HepG2 (cell line): Measurements from ENCODE around the gene NEDD4L. TPM values are rescaled to one million over a fixed set of nuclear protein-coding genes. Genes with fewer than 3 reads are reported as not detected.

Experiments used
- KLF13 ChIP-seq: sonication (generic); formaldehyde crosslinking; IDR thresholded peaks from 2 replicates; pipeline ENCODE4 v1.4.0; 2020; ENCODE audit warnings: mild to moderate bottlenecking, missing genetic modification reagents
- SP140L ChIP-seq: sonication (generic); formaldehyde crosslinking; IDR thresholded peaks from 2 replicates; pipeline ENCODE4 v1.4.0; 2020; ENCODE audit warnings: missing genetic modification reagents, borderline replicate concordance
- SSRP1 ChIP-seq: IDR thresholded peaks from 2 replicates; pipeline ENCODE4 v1.6.1; 2016; ENCODE audit warnings: control low read depth
- ZC3H4 ChIP-seq: sonication (generic); formaldehyde crosslinking; IDR thresholded peaks from 2 replicates; pipeline ENCODE4 v1.4.0; 2020; ENCODE audit warnings: missing genetic modification reagents, borderline replicate concordance
- ZFP36 ChIP-seq: fragments of 150-350 bp; IDR thresholded peaks from 2 replicates; pipeline ENCODE4 v1.6.1; 2018; ENCODE audit warnings: borderline replicate concordance, low read length, low read depth; ENCODE audit not compliant: partially characterized antibody
- ZNF430 ChIP-seq: sonication (generic); formaldehyde crosslinking; IDR thresholded peaks from 2 replicates; pipeline ENCODE4 v1.9.0; 2021; ENCODE audit warnings: mild to moderate bottlenecking, missing genetic modification reagents
- ZNF776 ChIP-seq: sonication (generic); formaldehyde crosslinking; IDR thresholded peaks from 2 replicates; pipeline ENCODE4 v1.4.0; 2020; ENCODE audit warnings: mild to moderate bottlenecking, missing genetic modification reagents
- ZNF788 ChIP-seq: sonication (generic); formaldehyde crosslinking; IDR thresholded peaks from 2 replicates; pipeline ENCODE4 v1.5.0; 2020; ENCODE audit warnings: mild to moderate bottlenecking, missing genetic modification reagents, borderline replicate concordance
- ZNF879 ChIP-seq: sonication (generic); formaldehyde crosslinking; IDR thresholded peaks from 2 replicates; pipeline ENCODE4 v1.8.1; 2023; ENCODE audit warnings: missing genetic modification reagents
- polyA plus RNA-seq, 8 experiments: library from polyadenylated mRNA; depleted of rRNA in 3 of 8; stranded (reverse) in 7 of 8; unstranded in 1 of 8; fragments of >200 nt; fragmentation: Illumina TruSeq in 4 of 8; extraction: Trizol in 4 of 8; gene quantifications; 2 replicates each; pipeline versions ENCODE4 v1.2.1 to v1.2.3, GENCODE V29; 2011 to 2016; ENCODE audit warnings: low read depth in 4 of 8, missing spikeins in 1 of 8, mixed read lengths in 1 of 8; ENCODE audit not compliant: insufficient read depth in 1 of 8
- total RNA-seq, 5 experiments: library from RNA; depleted of rRNA; stranded (reverse); fragments of >200 nt; fragmentation: Illumina TruSeq; extraction: Trizol; gene quantifications; 2 replicates each; pipeline ENCODE4 v1.2.3, GENCODE V29; 2016; ENCODE audit warnings: low read depth in 1 of 5
- TF ChIP-seq, protein P1 (sequence below): sonication (generic); formaldehyde crosslinking; IDR thresholded peaks from 2 replicates; pipeline ENCODE4 v1.9.0; 2021; ENCODE audit warnings: mild to moderate bottlenecking, missing genetic modification reagents
- TF ChIP-seq, protein P2 (sequence below): IDR thresholded peaks from 2 replicates; pipeline ENCODE4 v1.6.1; 2016; ENCODE audit warnings: low read depth, borderline replicate concordance
- TF ChIP-seq, protein P3 (sequence below): sonication (generic); formaldehyde crosslinking; IDR thresholded peaks from 2 replicates; pipeline ENCODE4 v1.8.0; 2022; ENCODE audit warnings: mild to moderate bottlenecking, missing genetic modification reagents; ENCODE audit not compliant: insufficient replicate concordance
- TF ChIP-seq, protein P4 (sequence below): sonication (generic); formaldehyde crosslinking; IDR thresholded peaks from 2 replicates; pipeline ENCODE4 v1.9.0; 2021; ENCODE audit warnings: missing genetic modification reagents, borderline replicate concordance
- TF ChIP-seq, protein P5 (sequence below): IDR thresholded peaks from 2 replicates; pipeline ENCODE4 v1.6.1; 2016; ENCODE audit warnings: mild to moderate bottlenecking

NEDD4L gene
- total and polyA plus RNA-seq, 2 of the 13 experiments (the other 11 are each of a cell fraction or from before 2014, with no cell fraction given), result 168 to 390 TPM

DNA sequence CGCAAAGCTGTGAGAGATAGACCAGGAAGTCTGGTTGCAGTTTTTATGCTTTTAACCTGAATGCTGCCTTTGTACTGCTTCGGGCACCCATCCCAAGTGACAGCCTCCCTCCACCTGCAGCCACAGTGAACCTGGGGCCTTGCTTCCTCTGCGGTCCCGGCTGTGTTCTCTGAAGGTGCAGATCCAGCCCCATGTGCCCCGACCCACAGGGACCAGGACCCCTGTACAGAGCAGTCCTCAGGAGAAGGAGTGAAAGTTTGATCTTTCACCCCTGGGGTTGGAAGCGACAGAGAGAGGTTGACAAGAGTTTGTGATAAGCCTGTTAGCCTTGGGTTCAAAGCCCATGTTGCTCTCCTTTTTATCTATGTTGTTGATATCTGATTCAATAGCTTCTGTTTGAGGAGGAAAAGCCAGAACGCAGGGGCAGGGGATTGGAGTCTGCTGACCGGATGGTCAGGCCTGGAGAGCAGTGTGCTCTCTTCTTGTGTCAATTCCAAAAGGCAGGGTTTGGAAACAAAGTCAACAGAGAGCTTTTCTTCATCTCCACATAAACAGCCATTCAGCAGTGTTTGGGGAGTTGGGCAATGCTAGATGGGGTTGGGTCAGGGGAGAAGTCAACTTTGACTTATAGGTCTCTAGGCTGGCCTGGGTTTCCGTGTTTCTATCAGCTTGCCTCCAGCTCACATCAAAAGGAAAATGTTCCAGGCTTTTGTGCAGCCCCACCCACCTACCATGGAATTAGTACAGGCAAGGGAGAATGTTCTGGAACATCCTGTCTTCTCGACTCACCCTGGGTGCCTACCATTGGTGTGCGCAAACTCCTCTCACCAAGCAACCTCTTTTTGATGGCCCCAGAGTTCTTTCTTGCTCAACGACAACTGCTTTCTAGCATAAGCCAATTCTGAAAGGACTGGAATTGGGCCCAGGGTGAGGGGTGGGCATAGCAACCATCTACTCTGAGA is 369.9 kb downstream of the NEDD4L start (continued):
- TF ChIP-seq, protein P1, sequence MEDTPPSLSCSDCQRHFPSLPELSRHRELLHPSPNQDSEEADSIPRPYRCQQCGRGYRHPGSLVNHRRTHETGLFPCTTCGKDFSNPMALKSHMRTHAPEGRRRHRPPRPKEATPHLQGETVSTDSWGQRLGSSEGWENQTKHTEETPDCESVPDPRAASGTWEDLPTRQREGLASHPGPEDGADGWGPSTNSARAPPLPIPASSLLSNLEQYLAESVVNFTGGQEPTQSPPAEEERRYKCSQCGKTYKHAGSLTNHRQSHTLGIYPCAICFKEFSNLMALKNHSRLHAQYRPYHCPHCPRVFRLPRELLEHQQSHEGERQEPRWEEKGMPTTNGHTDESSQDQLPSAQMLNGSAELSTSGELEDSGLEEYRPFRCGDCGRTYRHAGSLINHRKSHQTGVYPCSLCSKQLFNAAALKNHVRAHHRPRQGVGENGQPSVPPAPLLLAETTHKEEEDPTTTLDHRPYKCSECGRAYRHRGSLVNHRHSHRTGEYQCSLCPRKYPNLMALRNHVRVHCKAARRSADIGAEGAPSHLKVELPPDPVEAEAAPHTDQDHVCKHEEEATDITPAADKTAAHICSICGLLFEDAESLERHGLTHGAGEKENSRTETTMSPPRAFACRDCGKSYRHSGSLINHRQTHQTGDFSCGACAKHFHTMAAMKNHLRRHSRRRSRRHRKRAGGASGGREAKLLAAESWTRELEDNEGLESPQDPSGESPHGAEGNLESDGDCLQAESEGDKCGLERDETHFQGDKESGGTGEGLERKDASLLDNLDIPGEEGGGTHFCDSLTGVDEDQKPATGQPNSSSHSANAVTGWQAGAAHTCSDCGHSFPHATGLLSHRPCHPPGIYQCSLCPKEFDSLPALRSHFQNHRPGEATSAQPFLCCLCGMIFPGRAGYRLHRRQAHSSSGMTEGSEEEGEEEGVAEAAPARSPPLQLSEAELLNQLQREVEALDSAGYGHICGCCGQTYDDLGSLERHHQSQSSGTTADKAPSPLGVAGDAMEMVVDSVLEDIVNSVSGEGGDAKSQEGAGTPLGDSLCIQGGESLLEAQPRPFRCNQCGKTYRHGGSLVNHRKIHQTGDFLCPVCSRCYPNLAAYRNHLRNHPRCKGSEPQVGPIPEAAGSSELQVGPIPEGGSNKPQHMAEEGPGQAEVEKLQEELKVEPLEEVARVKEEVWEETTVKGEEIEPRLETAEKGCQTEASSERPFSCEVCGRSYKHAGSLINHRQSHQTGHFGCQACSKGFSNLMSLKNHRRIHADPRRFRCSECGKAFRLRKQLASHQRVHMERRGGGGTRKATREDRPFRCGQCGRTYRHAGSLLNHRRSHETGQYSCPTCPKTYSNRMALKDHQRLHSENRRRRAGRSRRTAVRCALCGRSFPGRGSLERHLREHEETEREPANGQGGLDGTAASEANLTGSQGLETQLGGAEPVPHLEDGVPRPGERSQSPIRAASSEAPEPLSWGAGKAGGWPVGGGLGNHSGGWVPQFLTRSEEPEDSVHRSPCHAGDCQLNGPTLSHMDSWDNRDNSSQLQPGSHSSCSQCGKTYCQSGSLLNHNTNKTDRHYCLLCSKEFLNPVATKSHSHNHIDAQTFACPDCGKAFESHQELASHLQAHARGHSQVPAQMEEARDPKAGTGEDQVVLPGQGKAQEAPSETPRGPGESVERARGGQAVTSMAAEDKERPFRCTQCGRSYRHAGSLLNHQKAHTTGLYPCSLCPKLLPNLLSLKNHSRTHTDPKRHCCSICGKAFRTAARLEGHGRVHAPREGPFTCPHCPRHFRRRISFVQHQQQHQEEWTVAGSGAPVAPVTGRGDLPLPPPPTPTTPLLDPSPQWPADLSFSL, result no peak
- TF ChIP-seq, protein P2, sequence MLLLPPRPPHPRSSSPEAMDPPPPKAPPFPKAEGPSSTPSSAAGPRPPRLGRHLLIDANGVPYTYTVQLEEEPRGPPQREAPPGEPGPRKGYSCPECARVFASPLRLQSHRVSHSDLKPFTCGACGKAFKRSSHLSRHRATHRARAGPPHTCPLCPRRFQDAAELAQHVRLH (CRISPR knock-in tag), result peak; percentile 97
- TF ChIP-seq, protein P3, sequence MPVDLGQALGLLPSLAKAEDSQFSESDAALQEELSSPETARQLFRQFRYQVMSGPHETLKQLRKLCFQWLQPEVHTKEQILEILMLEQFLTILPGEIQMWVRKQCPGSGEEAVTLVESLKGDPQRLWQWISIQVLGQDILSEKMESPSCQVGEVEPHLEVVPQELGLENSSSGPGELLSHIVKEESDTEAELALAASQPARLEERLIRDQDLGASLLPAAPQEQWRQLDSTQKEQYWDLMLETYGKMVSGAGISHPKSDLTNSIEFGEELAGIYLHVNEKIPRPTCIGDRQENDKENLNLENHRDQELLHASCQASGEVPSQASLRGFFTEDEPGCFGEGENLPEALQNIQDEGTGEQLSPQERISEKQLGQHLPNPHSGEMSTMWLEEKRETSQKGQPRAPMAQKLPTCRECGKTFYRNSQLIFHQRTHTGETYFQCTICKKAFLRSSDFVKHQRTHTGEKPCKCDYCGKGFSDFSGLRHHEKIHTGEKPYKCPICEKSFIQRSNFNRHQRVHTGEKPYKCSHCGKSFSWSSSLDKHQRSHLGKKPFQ (CRISPR knock-in tag), result no peak
- TF ChIP-seq ZNF430 (peak; percentile 94; the same call in 1 of the 2 replicates), ZC3H4 (CRISPR knock-in tag) (peak; percentile 72; the same call in 1 of the 2 replicates), ZNF776 (CRISPR knock-in tag) (peak; percentile 12; the same call in 1 of the 2 replicates), ZNF788 (CRISPR knock-in tag) (peak; percentile 86), SSRP1 (CRISPR knock-in tag) (peak; percentile 76; the same call in 1 of the 2 replicates), ZNF879 (CRISPR knock-in tag) (peak; percentile 56; the same call in 1 of the 2 replicates), ZFP36 (no peak), KLF13 (CRISPR knock-in tag) (no peak), SP140L (CRISPR knock-in tag) (peak; percentile 31)
- TF ChIP-seq, protein P4, sequence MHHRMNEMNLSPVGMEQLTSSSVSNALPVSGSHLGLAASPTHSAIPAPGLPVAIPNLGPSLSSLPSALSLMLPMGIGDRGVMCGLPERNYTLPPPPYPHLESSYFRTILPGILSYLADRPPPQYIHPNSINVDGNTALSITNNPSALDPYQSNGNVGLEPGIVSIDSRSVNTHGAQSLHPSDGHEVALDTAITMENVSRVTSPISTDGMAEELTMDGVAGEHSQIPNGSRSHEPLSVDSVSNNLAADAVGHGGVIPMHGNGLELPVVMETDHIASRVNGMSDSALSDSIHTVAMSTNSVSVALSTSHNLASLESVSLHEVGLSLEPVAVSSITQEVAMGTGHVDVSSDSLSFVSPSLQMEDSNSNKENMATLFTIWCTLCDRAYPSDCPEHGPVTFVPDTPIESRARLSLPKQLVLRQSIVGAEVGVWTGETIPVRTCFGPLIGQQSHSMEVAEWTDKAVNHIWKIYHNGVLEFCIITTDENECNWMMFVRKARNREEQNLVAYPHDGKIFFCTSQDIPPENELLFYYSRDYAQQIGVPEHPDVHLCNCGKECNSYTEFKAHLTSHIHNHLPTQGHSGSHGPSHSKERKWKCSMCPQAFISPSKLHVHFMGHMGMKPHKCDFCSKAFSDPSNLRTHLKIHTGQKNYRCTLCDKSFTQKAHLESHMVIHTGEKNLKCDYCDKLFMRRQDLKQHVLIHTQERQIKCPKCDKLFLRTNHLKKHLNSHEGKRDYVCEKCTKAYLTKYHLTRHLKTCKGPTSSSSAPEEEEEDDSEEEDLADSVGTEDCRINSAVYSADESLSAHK (CRISPR knock-in tag), result no peak
- TF ChIP-seq, protein P5, sequence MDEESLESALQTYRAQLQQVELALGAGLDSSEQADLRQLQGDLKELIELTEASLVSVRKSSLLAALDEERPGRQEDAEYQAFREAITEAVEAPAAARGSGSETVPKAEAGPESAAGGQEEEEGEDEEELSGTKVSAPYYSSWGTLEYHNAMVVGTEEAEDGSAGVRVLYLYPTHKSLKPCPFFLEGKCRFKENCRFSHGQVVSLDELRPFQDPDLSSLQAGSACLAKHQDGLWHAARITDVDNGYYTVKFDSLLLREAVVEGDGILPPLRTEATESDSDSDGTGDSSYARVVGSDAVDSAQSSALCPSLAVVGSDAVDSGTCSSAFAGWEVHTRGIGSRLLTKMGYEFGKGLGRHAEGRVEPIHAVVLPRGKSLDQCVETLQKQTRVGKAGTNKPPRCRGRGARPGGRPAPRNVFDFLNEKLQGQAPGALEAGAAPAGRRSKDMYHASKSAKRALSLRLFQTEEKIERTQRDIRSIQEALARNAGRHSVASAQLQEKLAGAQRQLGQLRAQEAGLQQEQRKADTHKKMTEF (CRISPR knock-in tag), result peak; percentile 99
